GM10266 (cell line): ENCODE measurements around the gene PTGR3.

Experiments used
- DNase-seq: peaks from one replicate; pipeline ENCODE4 v3.0.0; 2012; ENCODE audit errors: extremely low spot score
- CTCF ChIP-seq: IDR thresholded peaks from 2 replicates; pipeline ENCODE4 v1.5.1; 2012; ENCODE audit warnings: mild to moderate bottlenecking, low read depth; ENCODE audit not compliant: control insufficient read depth, insufficient read depth; ENCODE audit errors: missing control alignments

PTGR3 gene

GRCh38 chr18:75251466-75251865 is 42.5 kb upstream of the PTGR3 start:
- no peak for DNase-seq
- TF ChIP-seq CTCF: no peak

- DNase-seq: no peak
- TF ChIP-seq CTCF: no peak
These were observed 41.5 kb upstream of the PTGR3 start for GRCh38 chr18:75250471-75250821.

GRCh38 chr18:75249672-75250470 is 40.9 kb upstream of the PTGR3 start:
- DNase-seq: peak; percentile 32
- no peak for TF ChIP-seq CTCF

- no peak for DNase-seq
- TF ChIP-seq CTCF: no peak
These were observed 40.2 kb upstream of the PTGR3 start for GRCh38 chr18:75249175-75249518.

- TF ChIP-seq CTCF: no peak
- no peak for DNase-seq
These were observed 39.7 kb upstream of the PTGR3 start for GRCh38 chr18:75248426-75249174.

GRCh38 chr18:75247611-75248421 is 38.9 kb upstream of the PTGR3 start:
- DNase-seq: peak; percentile 44
- no peak for TF ChIP-seq CTCF
